ENCODE results near the gene RAB38. TPM values are rescaled to one million over a fixed set of nuclear protein-coding genes. Genes with fewer than 3 reads are reported as not detected.

Gene RAB38
- total and polyA plus RNA-seq, 2 donors from 2014 or later, result 5.2 to 8.1 TPM

GRCh38 chr11:88171982-88172381 is 3.3 kb downstream of the RAB38 start:
- H3K9me3 ChIP-seq (ENCODE audit: control insufficient read depth in 2 of 3, insufficient read depth in 1 of 3, low read length in 3 of 3), result no peaks in the 10 kb centered on the region
- H3K4me3 ChIP-seq (ENCODE audit: low read length in 3 of 3), result no peak overlapping the region
- H3K27ac ChIP-seq (ENCODE audit: low read depth in 2 of 2, low read length in 2 of 2), result no peak overlapping the region
- H3K36me3 ChIP-seq (ENCODE audit: control insufficient read depth in 2 of 3, insufficient read depth in 3 of 3, low read length in 3 of 3), result no peaks in the 10 kb centered on the region
- DNase-seq, result no peak
- no peak for TF ChIP-seq CTCF (IDR thresholded peaks at IDR 0.05; ENCODE audit: borderline replicate concordance, extremely low read depth, insufficient read depth)
- H3K9ac ChIP-seq (ENCODE audit: low read length in 3 of 3), result no peak overlapping the region
- peaks cover 0 to 16% (median 15%) of the 10 kb centered on the region in 3 donors for H3K4me1 ChIP-seq (ENCODE audit: control insufficient read depth in 2 of 3, insufficient read depth in 2 of 3, low read depth in 1 of 3, low read length in 3 of 3)
- FAIRE-seq, result no peak
- H3K27me3 ChIP-seq (ENCODE audit: control insufficient read depth, insufficient read depth, low read length), result no peaks in the 10 kb centered on the region
- intact Hi-C loops (cut with DNase I), result no loop called here

DNA sequence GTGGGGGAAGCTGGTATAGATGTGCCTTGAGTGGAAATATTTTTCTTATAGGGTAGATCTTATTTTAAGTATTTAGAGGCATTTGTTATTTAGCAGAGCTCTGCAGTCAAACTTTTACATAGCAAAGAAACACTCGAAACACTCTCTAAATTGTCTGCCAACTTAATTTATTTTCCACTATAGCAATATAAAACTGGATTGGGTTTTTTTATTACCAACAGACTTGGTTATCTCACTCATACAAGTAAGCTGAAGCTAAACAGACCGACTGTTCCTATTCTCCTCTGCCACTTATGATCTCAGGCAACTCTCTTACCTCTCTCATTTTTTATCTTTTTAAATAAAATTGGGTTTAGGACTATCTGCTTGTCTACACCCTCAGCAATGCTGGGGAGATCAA is 4.6 kb downstream of the RAB38 start:
- no peak overlapping the region for H3K4me3 ChIP-seq (ENCODE audit: low read length in 3 of 3)
- H3K4me1 ChIP-seq (ENCODE audit: control insufficient read depth in 2 of 3, insufficient read depth in 2 of 3, low read depth in 1 of 3, low read length in 3 of 3), result peaks cover 0 to 16% (median 12%) of the 10 kb centered on the region in 3 donors
- H3K27ac ChIP-seq (ENCODE audit: low read depth in 2 of 2, low read length in 2 of 2), result no peak overlapping the region
- no peak for DNase-seq
- FAIRE-seq, result no peak
- H3K36me3 ChIP-seq (ENCODE audit: control insufficient read depth in 2 of 3, insufficient read depth in 3 of 3, low read length in 3 of 3), result no peaks in the 10 kb centered on the region
- no peaks in the 10 kb centered on the region for H3K9me3 ChIP-seq (ENCODE audit: control insufficient read depth in 2 of 3, insufficient read depth in 1 of 3, low read length in 3 of 3)
- H3K9ac ChIP-seq (ENCODE audit: low read length in 3 of 3), result no peak overlapping the region
- TF ChIP-seq CTCF (IDR thresholded peaks at IDR 0.05; ENCODE audit: borderline replicate concordance, extremely low read depth, insufficient read depth), result no peak
- H3K27me3 ChIP-seq (ENCODE audit: control insufficient read depth, insufficient read depth, low read length), result no peaks in the 10 kb centered on the region
- intact Hi-C loops (cut with DNase I), result no loop called here

GRCh38 chr11:88169881-88170280 is 5.4 kb downstream of the RAB38 start:
- no peak for TF ChIP-seq CTCF (IDR thresholded peaks at IDR 0.05; ENCODE audit: borderline replicate concordance, extremely low read depth, insufficient read depth)
- Histone ChIP-seq H3K27ac (ENCODE audit: low read depth in 2 of 2, low read length in 2 of 2) (no peak overlapping the region), H3K9me3 (ENCODE audit: control insufficient read depth in 2 of 3, insufficient read depth in 1 of 3, low read length in 3 of 3) (no peaks in the 10 kb centered on the region), H3K27me3 (ENCODE audit: control insufficient read depth, insufficient read depth, low read length) (no peaks in the 10 kb centered on the region), H3K36me3 (ENCODE audit: control insufficient read depth in 2 of 3, insufficient read depth in 3 of 3, low read length in 3 of 3) (no peaks in the 10 kb centered on the region), H3K4me1 (ENCODE audit: control insufficient read depth in 2 of 3, insufficient read depth in 2 of 3, low read depth in 1 of 3, low read length in 3 of 3) (peaks cover 0 to 16% (median 12%) of the 10 kb centered on the region in 3 donors), H3K9ac (ENCODE audit: low read length in 3 of 3) (no peak overlapping the region), H3K4me3 (ENCODE audit: low read length in 3 of 3) (no peak overlapping the region)
- intact Hi-C loops (cut with DNase I), result no loop called here
- DNase-seq (no peak), FAIRE-seq (no peak)

DNA sequence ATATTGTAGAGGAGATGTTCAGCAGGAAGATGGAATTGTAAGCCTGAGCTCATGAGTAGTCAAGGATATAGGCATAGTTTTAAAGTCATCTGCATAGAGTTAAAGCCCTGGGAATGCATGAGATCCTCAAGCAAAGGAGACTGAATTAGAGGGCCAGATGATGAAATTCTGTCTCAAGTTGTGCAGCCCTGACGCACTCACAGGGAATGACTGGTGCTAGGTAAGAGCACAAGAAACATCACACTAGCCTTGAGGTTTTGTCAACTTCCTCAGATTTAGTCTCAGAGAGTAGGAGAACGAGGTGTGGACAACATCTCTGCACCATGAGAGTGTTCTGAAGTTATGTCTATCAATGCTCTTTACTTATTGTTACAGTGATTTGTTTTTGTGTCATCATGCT is 5.8 kb downstream of the RAB38 start:
- no peak for FAIRE-seq

More for the DNA sequence above, 5.8 kb downstream of the RAB38 start:
- intact Hi-C loops (cut with DNase I), result no loop called here
- Histone ChIP-seq H3K27me3 (ENCODE audit: control insufficient read depth, insufficient read depth, low read length) (no peaks in the 10 kb centered on the region), H3K27ac (ENCODE audit: low read depth in 2 of 2, low read length in 2 of 2) (no peak overlapping the region), H3K4me3 (ENCODE audit: low read length in 3 of 3) (no peak overlapping the region), H3K36me3 (ENCODE audit: control insufficient read depth in 2 of 3, insufficient read depth in 3 of 3, low read length in 3 of 3) (no peaks in the 10 kb centered on the region), H3K9ac (ENCODE audit: low read length in 3 of 3) (no peak overlapping the region), H3K9me3 (ENCODE audit: control insufficient read depth in 2 of 3, insufficient read depth in 1 of 3, low read length in 3 of 3) (no peaks in the 10 kb centered on the region), H3K4me1 (ENCODE audit: control insufficient read depth in 2 of 3, insufficient read depth in 2 of 3, low read depth in 1 of 3, low read length in 3 of 3) (peaks cover 0 to 16% (median 12%) of the 10 kb centered on the region in 3 donors)
- no peak for DNase-seq
- no peak for TF ChIP-seq CTCF (IDR thresholded peaks at IDR 0.05; ENCODE audit: borderline replicate concordance, extremely low read depth, insufficient read depth)
